Subcutaneous adipose tissue (tissue), 4 donors: Measurements from ENCODE around the gene BLOC1S3. TPM values are rescaled to one million over a fixed set of nuclear protein-coding genes. Genes with fewer than 3 reads are reported as not detected.

Experiments
- total RNA-seq, 4 donors: library from RNA; depleted of rRNA; stranded (reverse); fragments of >200 nt; gene quantifications; one replicate each; pipeline ENCODE4 v1.1.0, GENCODE V29; 2016
- TF ChIP-seq, protein P1 (sequence below): fragments of 450-650 bp; IDR thresholded peaks from one replicate; pipeline ENCODE4 v1.5.1; 2016; ENCODE audit warnings: low read depth, mild to moderate bottlenecking, control low read depth, antibody characterized with exemption, moderate library complexity

Gene BLOC1S3
- total RNA-seq, 4 donors from 2014 or later, result 1.3 to 19.2 (median 11.0) TPM

DNA sequence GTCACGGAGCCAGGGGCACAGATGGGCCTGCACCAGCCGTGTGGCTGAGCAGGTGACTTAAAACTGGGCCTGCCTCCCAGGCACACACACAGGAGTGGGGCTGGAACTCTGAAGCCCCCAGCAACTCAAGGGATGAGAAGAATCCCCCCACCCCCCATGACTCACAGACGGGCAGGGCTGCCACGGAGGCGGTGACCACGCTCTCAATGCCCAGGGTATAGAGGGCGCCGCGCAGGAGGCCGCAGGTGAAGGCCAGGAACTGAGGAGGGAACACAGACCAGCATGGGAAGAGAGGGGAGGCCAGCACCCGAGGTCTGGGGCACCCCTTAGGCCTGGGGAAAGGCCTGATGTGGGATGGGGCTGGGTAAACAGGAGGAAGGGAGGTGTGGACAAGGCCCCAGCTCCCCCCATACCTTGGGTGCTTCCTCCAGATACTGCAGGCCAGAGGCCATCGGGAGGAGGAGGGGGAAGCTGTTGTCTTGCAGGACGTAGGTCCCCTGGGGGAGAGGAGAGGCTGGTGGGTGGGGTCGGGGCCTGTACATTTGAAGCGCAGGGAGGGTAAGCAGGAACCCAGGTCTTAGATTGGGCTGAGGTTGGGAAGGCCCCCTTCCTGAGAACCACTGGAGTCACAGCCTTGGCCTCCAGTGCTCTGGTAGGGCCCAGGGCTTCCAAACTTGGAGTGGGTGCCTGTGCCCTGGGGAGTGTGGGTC lies 14.7 kb upstream of the BLOC1S3 start:
- TF ChIP-seq, protein P1, sequence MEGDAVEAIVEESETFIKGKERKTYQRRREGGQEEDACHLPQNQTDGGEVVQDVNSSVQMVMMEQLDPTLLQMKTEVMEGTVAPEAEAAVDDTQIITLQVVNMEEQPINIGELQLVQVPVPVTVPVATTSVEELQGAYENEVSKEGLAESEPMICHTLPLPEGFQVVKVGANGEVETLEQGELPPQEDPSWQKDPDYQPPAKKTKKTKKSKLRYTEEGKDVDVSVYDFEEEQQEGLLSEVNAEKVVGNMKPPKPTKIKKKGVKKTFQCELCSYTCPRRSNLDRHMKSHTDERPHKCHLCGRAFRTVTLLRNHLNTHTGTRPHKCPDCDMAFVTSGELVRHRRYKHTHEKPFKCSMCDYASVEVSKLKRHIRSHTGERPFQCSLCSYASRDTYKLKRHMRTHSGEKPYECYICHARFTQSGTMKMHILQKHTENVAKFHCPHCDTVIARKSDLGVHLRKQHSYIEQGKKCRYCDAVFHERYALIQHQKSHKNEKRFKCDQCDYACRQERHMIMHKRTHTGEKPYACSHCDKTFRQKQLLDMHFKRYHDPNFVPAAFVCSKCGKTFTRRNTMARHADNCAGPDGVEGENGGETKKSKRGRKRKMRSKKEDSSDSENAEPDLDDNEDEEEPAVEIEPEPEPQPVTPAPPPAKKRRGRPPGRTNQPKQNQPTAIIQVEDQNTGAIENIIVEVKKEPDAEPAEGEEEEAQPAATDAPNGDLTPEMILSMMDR, result no peak

DNA sequence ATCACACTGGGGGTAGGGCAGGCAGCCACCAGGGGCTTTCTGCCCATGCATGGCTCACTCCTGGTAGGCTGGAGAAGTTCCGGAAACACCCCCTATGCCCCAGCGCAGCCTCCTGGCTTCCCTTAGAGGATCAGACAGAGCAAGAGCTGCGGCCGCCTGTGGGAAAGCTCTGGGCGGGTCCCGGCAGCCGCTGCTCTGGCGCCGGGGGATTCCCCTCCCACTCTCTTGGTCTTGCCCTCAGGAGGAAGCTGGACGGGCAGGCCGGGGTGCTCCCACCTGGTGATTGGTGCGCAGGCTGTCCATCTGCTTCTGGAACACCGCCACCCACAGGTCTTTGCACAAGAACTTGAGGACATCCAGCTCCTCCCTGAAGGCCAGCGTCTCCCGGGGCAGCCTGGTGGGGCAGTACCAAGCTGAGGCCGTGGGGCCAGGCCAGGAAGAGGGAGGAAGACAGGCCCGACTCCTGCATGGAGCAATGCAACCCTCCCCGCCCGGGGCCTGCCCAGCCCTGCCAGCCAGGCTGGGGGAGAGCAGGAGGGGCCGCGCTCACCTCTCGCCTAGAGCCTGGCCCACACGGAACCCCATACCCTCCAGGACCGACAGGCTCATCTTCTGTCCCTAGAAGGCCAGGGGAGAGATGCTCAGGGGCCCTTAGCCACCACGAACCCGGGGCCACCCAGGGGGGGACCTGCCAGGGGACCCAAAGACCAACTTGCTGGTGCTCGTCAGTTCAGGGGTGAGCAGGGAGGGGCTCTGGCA lies 13.8 kb upstream of the BLOC1S3 start:
- TF ChIP-seq, protein P1, result no peak

DNA sequence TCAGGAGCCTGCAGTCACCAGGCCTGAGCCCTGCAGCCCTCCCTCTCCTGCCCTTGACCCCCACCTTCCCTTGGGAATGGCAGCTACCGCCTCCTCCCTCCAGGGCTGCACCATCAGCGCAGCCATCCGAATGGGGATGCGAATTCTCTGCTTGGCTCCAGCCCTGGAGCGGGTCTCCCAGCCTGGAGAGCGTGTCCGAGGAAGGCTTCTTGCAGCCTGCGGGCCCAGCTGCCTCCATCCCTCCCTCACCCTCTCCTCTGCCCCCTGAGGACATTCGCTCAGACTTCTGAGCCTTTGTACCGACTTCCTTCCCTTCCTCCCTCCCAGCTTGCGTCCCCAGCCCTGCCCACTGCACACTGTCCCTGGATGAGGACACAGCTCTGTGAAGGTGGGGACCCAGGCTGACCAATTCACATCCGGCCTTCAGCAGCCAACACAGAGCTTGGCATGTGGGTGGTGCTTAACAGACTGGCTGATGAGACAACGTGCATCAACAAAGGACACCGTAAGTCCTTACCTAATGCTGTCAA lies 11.8 kb upstream of the BLOC1S3 start:
- TF ChIP-seq, protein P1, result no peak

DNA sequence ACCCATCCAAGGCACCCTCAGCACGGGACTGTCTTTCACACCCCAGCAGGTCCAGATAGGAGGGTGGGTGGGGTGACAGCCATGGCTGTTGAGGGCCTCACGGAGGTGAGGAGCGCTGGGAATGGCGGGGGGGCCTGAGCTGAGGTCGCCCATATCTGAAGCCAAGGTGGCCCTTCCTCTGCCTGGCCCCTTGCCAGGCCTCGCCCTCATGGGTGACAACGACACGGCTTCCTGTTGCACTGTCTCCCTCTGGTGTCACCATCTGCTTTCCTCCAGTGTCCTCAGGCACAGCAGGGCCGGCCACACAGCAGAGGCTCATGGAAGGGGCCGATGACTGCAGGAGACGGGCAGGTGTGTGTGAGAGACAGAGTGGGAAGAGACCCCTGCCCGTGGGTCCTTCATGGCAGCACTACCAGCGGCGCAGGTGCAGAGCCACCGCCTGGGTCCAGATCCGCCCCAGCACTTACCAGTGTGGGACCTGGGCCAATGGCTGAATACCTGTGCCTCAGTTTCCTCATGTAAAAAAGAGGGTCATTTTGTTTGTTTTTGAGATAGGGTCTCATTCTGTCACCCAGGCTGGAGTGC lies 9.7 kb upstream of the BLOC1S3 start:
- TF ChIP-seq, protein P1, result no peak

DNA sequence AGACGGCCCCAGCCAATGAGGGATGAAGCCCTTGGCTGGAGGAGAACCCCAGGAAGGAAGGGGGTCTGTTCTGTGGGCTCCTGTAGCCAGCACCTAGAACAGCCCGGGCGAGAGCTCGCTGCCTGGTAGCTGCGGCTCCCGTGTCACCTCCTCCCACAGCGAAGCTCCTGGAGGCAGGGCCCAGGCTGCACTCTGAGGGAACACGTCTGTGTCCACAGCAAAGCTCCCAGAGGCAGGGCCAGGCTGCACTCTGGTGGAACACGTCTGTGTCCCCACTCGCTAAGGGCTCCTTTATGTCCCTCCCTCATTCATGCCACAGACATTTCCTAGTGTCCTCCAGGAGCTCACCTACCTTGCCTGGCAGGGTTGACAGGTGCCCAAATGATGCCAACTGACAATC lies 9.0 kb upstream of the BLOC1S3 start:
- TF ChIP-seq, protein P1, result no peak

DNA sequence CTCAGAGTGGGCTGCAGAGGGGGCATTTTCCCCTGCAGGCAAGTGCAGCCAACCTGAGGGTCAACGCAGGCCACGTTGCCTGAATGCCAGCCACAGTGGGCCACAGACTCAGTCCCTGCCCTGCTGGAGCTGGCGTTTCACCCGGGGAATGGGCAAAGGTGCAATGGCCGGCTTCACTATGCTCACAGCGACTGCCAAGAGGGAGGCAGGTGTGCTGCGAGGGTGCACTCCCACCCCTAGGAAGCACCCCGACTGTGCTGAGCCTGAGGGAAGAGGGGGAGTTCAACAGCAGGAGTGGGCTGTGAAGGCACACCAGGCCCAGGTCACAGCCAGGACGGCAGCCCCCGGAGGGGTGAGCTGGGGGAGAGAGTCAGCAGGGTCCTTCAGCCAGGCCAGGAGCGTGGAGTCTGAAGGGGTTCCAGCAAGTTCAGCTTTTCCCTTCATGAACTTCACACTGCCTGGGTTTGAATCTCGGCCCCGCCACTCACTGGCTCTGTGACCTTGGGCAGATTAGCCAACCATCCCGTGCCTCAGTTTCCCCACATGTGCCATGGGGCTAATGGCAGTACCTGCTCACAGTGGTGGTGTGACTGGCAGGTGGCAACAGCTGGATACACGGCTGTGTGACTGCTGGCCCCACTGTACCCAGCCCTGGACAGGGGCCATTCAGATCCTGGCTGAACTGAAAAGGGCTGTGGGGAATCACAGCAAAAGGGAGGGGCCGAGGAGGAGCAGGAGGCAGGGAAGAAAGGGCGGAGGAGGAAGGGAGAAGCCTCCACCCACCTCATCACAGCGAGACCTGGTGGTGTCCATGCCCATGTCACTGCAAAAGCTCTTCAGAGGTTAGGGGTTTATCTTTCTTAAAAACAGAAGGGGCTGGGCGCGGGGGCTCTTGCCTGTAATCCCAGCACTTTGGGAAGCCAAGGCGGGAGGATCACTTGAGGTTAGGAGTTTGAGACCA lies 8.2 kb upstream of the BLOC1S3 start:
- TF ChIP-seq, protein P1, result no peak
